Measurements from ENCODE around the gene ARL15. TPM values are rescaled to one million over a fixed set of nuclear protein-coding genes. Genes with fewer than 3 reads are reported as not detected.
A peak's percentile ranks its signal among the peaks of the same experiment; 100 is the strongest.

Gene ARL15
- total RNA-seq, 1 donor from 2014 or later: 16.9 TPM

- Mint-ChIP-seq H3K4me3 (no peak overlapping the region), H3K36me3 (peaks cover 3% of the 10 kb centered on the region), H3K27me3 (no peaks in the 10 kb centered on the region), H3K4me1 (ENCODE audit: unreplicated experiment) (peaks cover 7% of the 10 kb centered on the region), H3K9me3 (no peaks in the 10 kb centered on the region), H3K27ac (no peak overlapping the region)
- DNase-seq (ENCODE audit: extremely low spot score, unreplicated experiment): no peak
- TF ChIP-seq CTCF (conservative IDR thresholded peaks at IDR 0.05): no peak
These were observed 161.5 kb downstream of the ARL15 start for GRCh38 chr5:54148858-54149257.

GRCh38 chr5:54148067-54148845 is 162.1 kb downstream of the ARL15 start:
- H3K4me1 Mint-ChIP-seq (ENCODE audit: unreplicated experiment): peaks cover 7% of the 10 kb centered on the region
- peaks cover 3% of the 10 kb centered on the region for H3K36me3 Mint-ChIP-seq
- no peaks in the 10 kb centered on the region for H3K9me3 Mint-ChIP-seq
- no peak overlapping the region for H3K4me3 Mint-ChIP-seq
- no peak for DNase-seq (ENCODE audit: extremely low spot score, unreplicated experiment)
- peak overlapping the region; percentile 27 for H3K27ac Mint-ChIP-seq
- H3K27me3 Mint-ChIP-seq: no peaks in the 10 kb centered on the region
- peak; percentile 35 for TF ChIP-seq CTCF (conservative IDR thresholded peaks at IDR 0.05)

DNA sequence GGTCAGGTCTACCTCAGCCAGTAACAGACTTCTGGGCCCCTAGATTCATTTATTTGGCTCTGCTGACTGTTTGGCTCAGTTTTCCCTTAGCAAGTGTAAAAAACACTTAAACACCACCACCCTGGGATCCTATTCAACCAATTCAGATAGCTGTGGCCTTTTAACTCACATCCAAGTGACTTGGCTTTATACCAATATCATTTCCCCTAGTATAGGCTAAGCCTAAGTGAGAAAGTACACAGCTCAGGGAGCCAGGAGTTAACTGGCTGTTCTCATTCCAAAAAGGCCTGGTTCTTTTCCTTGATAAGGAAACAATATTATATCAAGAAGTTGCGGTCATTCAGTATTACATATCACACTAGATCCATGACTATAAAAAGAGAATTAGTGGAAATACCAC is 163.5 kb downstream of the ARL15 start:
- no peaks in the 10 kb centered on the region for H3K27me3 Mint-ChIP-seq
- no peak for DNase-seq (ENCODE audit: extremely low spot score, unreplicated experiment)
- no peak overlapping the region for H3K27ac Mint-ChIP-seq
- TF ChIP-seq CTCF (conservative IDR thresholded peaks at IDR 0.05): no peak
- H3K4me3 Mint-ChIP-seq: no peak overlapping the region
- peaks cover 3% of the 10 kb centered on the region for H3K36me3 Mint-ChIP-seq
- no peaks in the 10 kb centered on the region for H3K9me3 Mint-ChIP-seq
- H3K4me1 Mint-ChIP-seq (ENCODE audit: unreplicated experiment): peaks cover 7% of the 10 kb centered on the region

- peaks cover 3% of the 10 kb centered on the region for H3K36me3 Mint-ChIP-seq
- H3K27ac Mint-ChIP-seq: no peak overlapping the region
- TF ChIP-seq CTCF (conservative IDR thresholded peaks at IDR 0.05): no peak
- H3K4me3 Mint-ChIP-seq: no peak overlapping the region
- no peak for DNase-seq (ENCODE audit: extremely low spot score, unreplicated experiment)
- peaks cover 7% of the 10 kb centered on the region for H3K4me1 Mint-ChIP-seq (ENCODE audit: unreplicated experiment)
- H3K27me3 Mint-ChIP-seq: no peaks in the 10 kb centered on the region
- no peaks in the 10 kb centered on the region for H3K9me3 Mint-ChIP-seq
These were observed 164.0 kb downstream of the ARL15 start for GRCh38 chr5:54146390-54146789.

GRCh38 chr5:54140247-54140840 is 170.0 kb downstream of the ARL15 start:
- H3K4me3 Mint-ChIP-seq: no peak overlapping the region
- no peaks in the 10 kb centered on the region for H3K9me3 Mint-ChIP-seq
- H3K27me3 Mint-ChIP-seq: no peaks in the 10 kb centered on the region
- DNase-seq (ENCODE audit: extremely low spot score, unreplicated experiment): no peak
- TF ChIP-seq CTCF (conservative IDR thresholded peaks at IDR 0.05): no peak
- no peak overlapping the region for H3K27ac Mint-ChIP-seq
- H3K4me1 Mint-ChIP-seq (ENCODE audit: unreplicated experiment): peaks cover 4% of the 10 kb centered on the region
- H3K36me3 Mint-ChIP-seq: peaks cover 3% of the 10 kb centered on the region
